Stimulated activated CD4-positive, alpha-beta T cell treated with anti-CD3 and anti-CD28 coated beads, Interleukin-2, amount 100 ng/mL, for 24 hours (primary cell): Measurements from ENCODE around the gene TNFAIP6.
"Not testable (repeated sequence)": the region's sequence is repeated elsewhere in the genome, so short reads cannot be mapped to it uniquely, and the experiment has no call there.

Source experiments
- DNase-seq, 2 donors: peaks; one replicate each; pipeline ENCODE4 v3.0.0-alpha.2; 2020

Gene TNFAIP6

DNA sequence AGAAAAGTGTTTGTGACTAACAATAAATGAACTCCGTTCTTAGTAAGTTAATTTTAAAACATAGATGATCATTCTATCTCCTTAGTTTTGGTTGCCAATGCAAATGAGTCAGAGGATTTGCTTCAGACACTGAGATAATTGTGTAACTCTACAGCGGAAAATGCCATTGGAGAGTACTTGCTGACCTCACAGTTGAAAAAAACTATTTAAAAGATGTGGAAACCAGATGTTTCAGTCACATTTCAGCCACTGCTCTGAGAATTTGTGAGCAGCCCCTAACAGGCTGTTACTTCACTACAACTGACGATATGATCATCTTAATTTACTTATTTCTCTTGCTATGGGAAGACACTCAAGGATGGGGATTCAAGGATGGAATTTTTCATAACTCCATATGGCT, at the start of gene TNFAIP6:
Gene TNFAIP6, plus strand, starts transcription at position 234 of the 400 bp plus-strand sequence. Its CDS starts 75 bp downstream, at position 309.
- no peak for DNase-seq

- DNase-seq, result not testable (repeated sequence)
These were observed 47.1 kb upstream of the TNFAIP6 start for GRCh38 chr2:151310313-151310712.

GRCh38 chr2:151312440-151312839, 45.0 kb upstream of the TNFAIP6 start:
- DNase-seq, result not testable (repeated sequence)

- DNase-seq, result no peak
These were observed 42.0 kb upstream of the TNFAIP6 start for GRCh38 chr2:151315381-151315903.

- no peak for DNase-seq
These were observed 31.8 kb upstream of the TNFAIP6 start for GRCh38 chr2:151325581-151326095.

- no peak for DNase-seq
These were observed 30.8 kb upstream of the TNFAIP6 start for GRCh38 chr2:151326554-151326953.

- no peak for DNase-seq
These were observed 27.4 kb upstream of the TNFAIP6 start for GRCh38 chr2:151329998-151330397.

DNA sequence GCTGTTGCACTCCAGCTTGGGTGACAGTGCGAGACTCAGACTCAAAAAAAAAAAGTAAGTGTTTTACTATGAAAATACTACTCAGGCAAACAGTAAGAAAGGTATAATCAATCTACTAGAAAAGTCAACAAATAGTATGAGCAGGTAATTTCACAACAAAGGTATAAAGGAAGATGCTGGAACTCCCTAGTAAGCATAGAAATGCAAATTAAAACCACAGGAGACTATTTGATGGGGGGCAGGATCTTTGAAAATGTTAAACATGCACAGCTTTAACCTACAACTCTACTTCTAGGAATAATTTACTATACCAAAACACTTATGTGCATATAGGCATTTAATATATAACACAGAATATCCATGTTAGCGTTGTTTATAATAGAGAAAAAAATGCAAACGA, 24.3 kb upstream of the TNFAIP6 start:
- no peak for DNase-seq

GRCh38 chr2:151334082-151334815, 23.1 kb upstream of the TNFAIP6 start:
- no peak for DNase-seq

DNA sequence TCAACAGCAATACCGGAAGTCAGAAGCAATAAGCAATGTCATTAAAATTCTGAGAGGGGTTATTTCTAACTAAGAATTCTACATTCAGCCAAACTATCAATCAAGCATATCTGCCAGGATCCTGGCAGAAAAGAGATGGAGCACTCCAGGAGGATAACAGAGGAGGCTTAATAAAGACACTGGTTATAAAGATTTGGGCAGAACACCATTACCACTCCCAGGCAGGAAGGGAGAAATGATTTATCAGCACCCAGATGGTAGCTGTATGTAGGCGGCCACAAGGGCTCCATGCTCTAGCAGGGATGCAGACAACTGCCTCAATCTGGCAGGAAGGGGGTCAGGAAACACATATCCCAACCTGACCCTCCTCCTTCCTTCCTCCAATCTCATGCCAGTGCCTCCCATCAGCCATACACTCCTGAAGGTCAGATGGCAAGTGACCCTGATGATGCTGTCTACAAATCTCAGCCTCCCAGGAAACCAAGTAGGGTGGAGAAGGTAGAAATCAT, 20.5 kb upstream of the TNFAIP6 start:
- no peak for DNase-seq

- DNase-seq, result no peak
These were observed 19.7 kb upstream of the TNFAIP6 start for GRCh38 chr2:151337643-151338042.

DNA sequence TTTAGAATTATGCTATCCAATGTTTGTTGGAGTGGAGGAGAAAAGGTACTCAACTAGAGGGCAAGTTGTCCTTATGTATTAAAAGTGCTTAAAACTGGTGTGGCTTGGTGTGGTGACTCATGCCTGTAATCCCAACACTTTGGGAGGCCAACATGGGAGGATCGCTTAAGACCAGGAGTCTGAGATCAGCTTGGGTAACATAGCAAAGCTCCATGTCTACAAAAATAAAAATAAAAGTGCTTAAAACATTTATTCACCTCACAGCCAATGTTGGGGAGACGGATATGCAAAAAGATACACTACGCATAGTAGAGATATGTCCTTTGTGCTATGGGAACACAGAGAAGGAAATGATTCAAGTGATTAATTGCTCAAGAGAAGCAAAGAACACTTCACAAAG, 19.3 kb upstream of the TNFAIP6 start:
- no peak for DNase-seq

DNA sequence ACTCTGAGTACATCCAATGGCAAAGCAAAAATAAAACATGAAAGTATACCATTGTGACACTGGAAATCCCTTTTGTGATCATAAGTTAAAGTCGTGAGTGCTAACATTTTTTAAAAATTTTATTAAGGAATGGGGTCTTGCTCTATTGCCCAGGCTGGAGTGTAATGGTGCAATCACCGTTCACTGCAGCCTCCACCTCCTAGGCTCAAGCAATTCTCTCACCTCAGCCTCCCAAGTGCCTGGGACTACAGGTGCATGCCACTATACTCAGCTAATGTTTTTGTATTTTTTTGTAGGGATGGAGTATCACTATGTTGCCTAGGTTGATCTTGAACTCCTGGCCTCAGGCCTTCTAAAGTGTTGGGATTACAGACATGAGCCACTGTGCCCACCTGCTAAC, 14.3 kb upstream of the TNFAIP6 start:
- DNase-seq, result no peak

- DNase-seq, result not testable (repeated sequence)
These were observed 13.2 kb upstream of the TNFAIP6 start for GRCh38 chr2:151344191-151344590.

DNA sequence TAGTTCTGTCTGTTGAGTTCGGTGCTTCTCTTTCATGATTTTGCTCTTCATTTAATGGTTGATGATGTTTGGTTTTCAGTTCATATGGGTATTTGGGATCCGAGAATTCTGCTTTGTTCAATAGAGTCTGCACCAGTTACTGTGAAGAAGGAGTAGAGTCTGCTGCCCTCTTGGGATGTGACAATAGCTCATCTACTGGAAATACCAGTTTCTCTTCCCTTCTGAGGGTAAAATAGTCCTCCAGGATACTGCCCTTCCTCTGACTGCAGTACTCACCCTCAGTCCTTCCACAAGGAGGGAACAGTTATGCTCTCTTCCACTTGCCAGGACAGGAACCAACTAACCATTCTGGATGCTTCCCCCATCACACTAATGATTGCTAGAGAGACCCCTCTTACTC, 12.5 kb upstream of the TNFAIP6 start:
- DNase-seq, result no peak

DNA sequence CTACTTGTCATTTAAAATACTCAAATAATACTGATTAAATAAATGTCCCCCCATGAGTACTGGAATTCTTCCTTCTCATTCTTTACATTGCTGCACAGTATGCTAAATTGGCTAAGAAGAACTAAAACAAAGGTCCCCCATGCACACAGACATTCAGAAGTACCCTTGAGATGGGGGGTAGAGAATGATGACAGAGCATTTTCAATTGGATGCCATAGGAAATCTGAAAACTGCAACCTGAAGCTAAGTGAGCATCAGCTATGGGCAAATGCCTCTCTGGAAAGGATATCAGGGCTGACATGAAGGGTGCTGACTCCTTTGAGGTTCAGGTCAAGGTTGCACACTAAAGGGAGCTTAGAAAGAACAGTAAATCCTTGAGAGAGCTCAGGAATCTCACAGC, 10.1 kb upstream of the TNFAIP6 start:
- DNase-seq, result no peak

GRCh38 chr2:151347906-151348305, 9.5 kb upstream of the TNFAIP6 start:
- no peak for DNase-seq

GRCh38 chr2:151350579-151351195, 6.7 kb upstream of the TNFAIP6 start:
- no peak for DNase-seq

- DNase-seq, result no peak
These were observed 3.4 kb upstream of the TNFAIP6 start for GRCh38 chr2:151353995-151354394.

GRCh38 chr2:151354807-151355206, 2.6 kb upstream of the TNFAIP6 start:
- DNase-seq, result no peak

GRCh38 chr2:151358166-151358970, 976 bp downstream of the TNFAIP6 start:
- no peak for DNase-seq

- no peak for DNase-seq
These were observed 2.5 kb downstream of the TNFAIP6 start for GRCh38 chr2:151359768-151360461.
